A549 (cell line): ENCODE measurements around the gene PLPPR4. TPM values are rescaled to one million over a fixed set of nuclear protein-coding genes. Genes with fewer than 3 reads are reported as not detected.

Experiments
- ATAC-seq, 2 experiments: fragments of 200-7000 bp in 1 of 2; fragments of >200 bp in 1 of 2; cut with Nextera tagmentation in 1 of 2; cut with Tn5 transposase in 1 of 2; 3 replicates each; pipeline versions ENCODE4 v1.8.0 to v1.9.1; 2018 to 2020; ENCODE audit warnings: mild to moderate bottlenecking in 1 of 2, moderate library complexity in 1 of 2
- CTCF ChIA-PET: fragments of 300-600 bp; sonication (Branson Sonifier 250); formaldehyde crosslinking; extraction: SDS; loops from one replicate; lab custom pipeline; 2021; ENCODE audit warnings: antibody characterized with exemption, inconsistent platforms; lab: Yijun Ruan, JAX
- POLR2A ChIA-PET: fragments of 350-600 bp; formaldehyde crosslinking; extraction: SDS; loops from one replicate; lab custom pipeline; 2021; ENCODE audit warnings: antibody characterized with exemption, inconsistent platforms; lab: Yijun Ruan, JAX
- DNase-seq, 2 experiments: peaks; one replicate each; pipeline versions ENCODE4 v3.0.0 to v3.0.0-alpha.2; 2011 to 2016; ENCODE audit warnings: low read depth in 1 of 2, low spot score in 1 of 2
- FAIRE-seq: peaks from 2 replicates; lab custom pipeline; 2011; peaks lifted over from hg19 to GRCh38; lab: Jason Lieb, UNC
- H3K27ac ChIP-seq, 2 experiments: fragments of >200 bp; sonication (Bioruptor Twin); formaldehyde crosslinking; 3 replicates each; pipeline ENCODE4 v1.5.1; 2016 to 2017
- H3K4me1 ChIP-seq: fragments of >200 bp; sonication (Bioruptor Twin); formaldehyde crosslinking; 3 replicates; pipeline ENCODE4 v1.6.1; 2016
- H3K4me2 ChIP-seq: fragments of >200 bp; sonication (Bioruptor Twin); formaldehyde crosslinking; 3 replicates; pipeline ENCODE4 v1.6.1; 2016
- H3K4me3 ChIP-seq: fragments of >200 bp; sonication (Bioruptor Twin); formaldehyde crosslinking; 3 replicates; pipeline ENCODE4 v1.5.1; 2016
- H3K9me3 ChIP-seq: fragments of >200 bp; sonication (Bioruptor Twin); formaldehyde crosslinking; 3 replicates; pipeline ENCODE4 v1.6.1; 2016
- CBX2 ChIP-seq: fragments of 200-600 bp; sonication (generic); IDR thresholded peaks from 2 replicates; pipeline ENCODE4 v1.6.1; 2016; ENCODE audit warnings: low read depth, mild to moderate bottlenecking, borderline replicate concordance
- CEBPB ChIP-seq, 2 experiments: fragments of >200 bp in 1 of 2; sonication (Bioruptor Twin) in 1 of 2; formaldehyde crosslinking in 1 of 2; IDR thresholded peaks; 2 replicates each; pipeline ENCODE4 v1.6.1; 2012 to 2016
- CHD4 ChIP-seq: fragments of 200-600 bp; sonication (generic); IDR thresholded peaks from 2 replicates; pipeline ENCODE4 v1.6.1; 2016; ENCODE audit warnings: antibody characterized with exemption, mild to moderate bottlenecking, borderline replicate concordance
- CTCF ChIP-seq: fragments of >200 bp; sonication (Bioruptor Twin); formaldehyde crosslinking; IDR thresholded peaks from 3 replicates; pipeline ENCODE4 v1.5.1; 2016
- ESRRA ChIP-seq: fragments of 150-350 bp; IDR thresholded peaks from 2 replicates; pipeline ENCODE4 v1.6.1; 2014; ENCODE audit warnings: mild to moderate bottlenecking, low read length, borderline replicate concordance
- FOSL2 ChIP-seq, 2 experiments: fragments of 450-650 bp in 1 of 2; fragments of >200 bp in 1 of 2; sonication (Bioruptor Twin) in 1 of 2; formaldehyde crosslinking; IDR thresholded peaks; 2 replicates each; pipeline versions ENCODE4 v1.5.0 to v1.6.1; 2016 to 2020; ENCODE audit warnings: mild to moderate bottlenecking in 1 of 2, moderate library complexity in 1 of 2
- HOXA7 ChIP-seq: fragments of 250-450 bp; sonication (Bioruptor Pico); IDR thresholded peaks from 2 replicates; pipeline ENCODE4 v1.5.0; 2020; ENCODE audit warnings: mild to moderate bottlenecking, moderate library complexity
- NFE2L2 ChIP-seq: fragments of 150-350 bp; conservative IDR thresholded peaks from 2 replicates; pipeline ENCODE4 v1.6.1; 2014; ENCODE audit warnings: low read length
- NPAS2 ChIP-seq: fragments of 250-450 bp; sonication (Bioruptor Pico); IDR thresholded peaks from 2 replicates; pipeline ENCODE4 v1.8.0; 2022; ENCODE audit warnings: mild to moderate bottlenecking, moderate library complexity, borderline replicate concordance
- PHF8 ChIP-seq: fragments of 200-600 bp; sonication (generic); IDR thresholded peaks from 2 replicates; pipeline ENCODE4 v1.6.1; 2016; ENCODE audit warnings: low read depth, mild to moderate bottlenecking, antibody characterized with exemption, moderate library complexity, borderline replicate concordance
- POLR2AphosphoS2 ChIP-seq: conservative IDR thresholded peaks from 2 replicates; pipeline ENCODE4 v1.6.1; 2012; ENCODE audit warnings: low read length, improper control_type of control experiment, inconsistent platforms
- RARB ChIP-seq: fragments of 250-450 bp; sonication (Bioruptor Pico); IDR thresholded peaks from 2 replicates; pipeline ENCODE4 v1.8.0; 2021; ENCODE audit warnings: mild to moderate bottlenecking, moderate library complexity
- RCOR1 ChIP-seq: fragments of 150-350 bp; IDR thresholded peaks from 2 replicates; pipeline ENCODE4 v1.6.1; 2014; ENCODE audit warnings: antibody characterized with exemption, low read length, low read depth
- RFX5 ChIP-seq: fragments of 450-650 bp; IDR thresholded peaks from 2 replicates; pipeline ENCODE4 v1.7.1; 2014; ENCODE audit warnings: antibody characterized with exemption, mild to moderate bottlenecking, moderate library complexity
- ZSCAN20 ChIP-seq: fragments of 250-450 bp; sonication (Bioruptor Pico); IDR thresholded peaks from 2 replicates; pipeline ENCODE4 v1.8.0; 2022; ENCODE audit warnings: mild to moderate bottlenecking, moderate library complexity
- WGBS: methylation state at CpG from one replicate; pipeline ENCODE4 v1.1.6; 2017; ENCODE audit errors: missing lambda C conversion rate; 5-methylcytosine and 5-hydroxymethylcytosine counted together
- polyA plus RNA-seq, 4 experiments: library from polyadenylated mRNA; depleted of rRNA in 3 of 4; stranded (reverse); fragments of >200 nt; fragmentation: RNase III in 1 of 4; extraction: RNeasy Plus Mini Kit Qiagen cat#74134 plus additional on column Dnase treatment in 1 of 4; gene quantifications; 2 replicates in 3 of 4; 3 replicates in 1 of 4; pipeline ENCODE4 v1.2.3, GENCODE V29; 2011 to 2017
- TF ChIP-seq, protein P1 (sequence below): IDR thresholded peaks from 2 replicates; pipeline ENCODE4 v1.6.1; 2012
- TF ChIP-seq, protein P2 (sequence below): fragments of >200 bp; sonication (Bioruptor Twin); formaldehyde crosslinking; IDR thresholded peaks from 2 replicates; pipeline ENCODE4 v1.6.1; 2016
- TF ChIP-seq, protein P3 (sequence below): fragments of 250-450 bp; sonication (Bioruptor Pico); IDR thresholded peaks from 2 replicates; pipeline ENCODE4 v1.5.0; 2020; ENCODE audit warnings: low read depth, mild to moderate bottlenecking, moderate library complexity
- TF ChIP-seq, protein P4 (sequence below): fragments of >200 bp; sonication (Bioruptor Twin); formaldehyde crosslinking; IDR thresholded peaks from 3 replicates; pipeline ENCODE4 v1.6.1; 2016

Gene PLPPR4
- polyA plus RNA-seq, 2 of the 4 experiments (the other 2 are of a cell fraction), result not detected

GRCh38 chr1:99297923-99298322, 33.6 kb downstream of the PLPPR4 start:
- no peak for TF ChIP-seq FOSL2 (IDR thresholded peaks at IDR 0.05)
- TF ChIP-seq FOSL2 (CRISPR knock-in tag; IDR thresholded peaks at IDR 0.05), result no peak
- TF ChIP-seq PHF8, result no peak
- TF ChIP-seq, protein P1, sequence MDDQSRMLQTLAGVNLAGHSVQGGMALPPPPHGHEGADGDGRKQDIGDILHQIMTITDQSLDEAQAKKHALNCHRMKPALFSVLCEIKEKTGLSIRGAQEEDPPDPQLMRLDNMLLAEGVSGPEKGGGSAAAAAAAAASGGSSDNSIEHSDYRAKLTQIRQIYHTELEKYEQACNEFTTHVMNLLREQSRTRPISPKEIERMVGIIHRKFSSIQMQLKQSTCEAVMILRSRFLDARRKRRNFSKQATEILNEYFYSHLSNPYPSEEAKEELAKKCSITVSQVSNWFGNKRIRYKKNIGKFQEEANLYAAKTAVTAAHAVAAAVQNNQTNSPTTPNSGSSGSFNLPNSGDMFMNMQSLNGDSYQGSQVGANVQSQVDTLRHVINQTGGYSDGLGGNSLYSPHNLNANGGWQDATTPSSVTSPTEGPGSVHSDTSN, result no peak
- no peak for TF ChIP-seq CEBPB (IDR thresholded peaks at IDR 0.05)
- TF ChIP-seq, protein P2, sequence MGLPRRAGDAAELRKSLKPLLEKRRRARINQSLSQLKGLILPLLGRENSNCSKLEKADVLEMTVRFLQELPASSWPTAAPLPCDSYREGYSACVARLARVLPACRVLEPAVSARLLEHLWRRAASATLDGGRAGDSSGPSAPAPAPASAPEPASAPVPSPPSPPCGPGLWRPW, result no peak
- TF ChIP-seq CTCF, result no peak
- TF ChIP-seq ZSCAN20 (CRISPR knock-in tag), result no peak
- no peak for TF ChIP-seq RFX5
- no peak for TF ChIP-seq RARB
- no peak for TF ChIP-seq RCOR1
- ChIA-PET CTCF (no interaction called here), POLR2A (no interaction called here)
- FAIRE-seq, result no peak
- 59% methylated on average over 2 of the region's 2 CpGs for WGBS
- no peak overlapping the region for H3K4me3 ChIP-seq
- no peaks in the 10 kb centered on the region for H3K9me3 ChIP-seq
- no peak for ATAC-seq
- H3K4me1 ChIP-seq, result no peaks in the 10 kb centered on the region
- no peak overlapping the region for H3K4me2 ChIP-seq
- no peak overlapping the region for H3K27ac ChIP-seq
- no peak for DNase-seq

GRCh38 chr1:99304725-99305282, 40.5 kb downstream of the PLPPR4 start:
- Histone ChIP-seq H3K27ac (no peak overlapping the region), H3K4me2 (no peak overlapping the region), H3K4me1 (no peaks in the 10 kb centered on the region), H3K9me3 (no peaks in the 10 kb centered on the region), H3K4me3 (no peak overlapping the region)
- no peak for FAIRE-seq
- CTCF ChIA-PET, result no interaction called here
- POLR2A ChIA-PET, result no interaction called here
- ATAC-seq, result no peak
- no peak for DNase-seq
- TF ChIP-seq, protein P3, sequence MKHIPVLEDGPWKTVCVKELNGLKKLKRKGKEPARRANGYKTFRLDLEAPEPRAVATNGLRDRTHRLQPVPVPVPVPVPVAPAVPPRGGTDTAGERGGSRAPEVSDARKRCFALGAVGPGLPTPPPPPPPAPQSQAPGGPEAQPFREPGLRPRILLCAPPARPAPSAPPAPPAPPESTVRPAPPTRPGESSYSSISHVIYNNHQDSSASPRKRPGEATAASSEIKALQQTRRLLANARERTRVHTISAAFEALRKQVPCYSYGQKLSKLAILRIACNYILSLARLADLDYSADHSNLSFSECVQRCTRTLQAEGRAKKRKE, result no peak
- TF ChIP-seq NPAS2 (CRISPR knock-in tag) (no peak), CHD4 (no peak), HOXA7 (CRISPR knock-in tag) (no peak), POLR2AphosphoS2 (no peak), ESRRA (no peak), CBX2 (no peak), NFE2L2 (no peak)
- TF ChIP-seq, protein P4, sequence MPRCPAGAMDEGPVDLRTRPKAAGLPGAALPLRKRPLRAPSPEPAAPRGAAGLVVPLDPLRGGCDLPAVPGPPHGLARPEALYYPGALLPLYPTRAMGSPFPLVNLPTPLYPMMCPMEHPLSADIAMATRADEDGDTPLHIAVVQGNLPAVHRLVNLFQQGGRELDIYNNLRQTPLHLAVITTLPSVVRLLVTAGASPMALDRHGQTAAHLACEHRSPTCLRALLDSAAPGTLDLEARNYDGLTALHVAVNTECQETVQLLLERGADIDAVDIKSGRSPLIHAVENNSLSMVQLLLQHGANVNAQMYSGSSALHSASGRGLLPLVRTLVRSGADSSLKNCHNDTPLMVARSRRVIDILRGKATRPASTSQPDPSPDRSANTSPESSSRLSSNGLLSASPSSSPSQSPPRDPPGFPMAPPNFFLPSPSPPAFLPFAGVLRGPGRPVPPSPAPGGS, result no peak
- TF ChIP-seq, protein P1, result no peak
- 48% methylated on average over 5 of the region's 5 CpGs for WGBS
